ENCODE data around the gene PPM1J.
"Not testable (repeated sequence)": the region's sequence is repeated elsewhere in the genome, so short reads cannot be mapped to it uniquely, and the experiment has no call there.

The PPM1J gene, protein sequence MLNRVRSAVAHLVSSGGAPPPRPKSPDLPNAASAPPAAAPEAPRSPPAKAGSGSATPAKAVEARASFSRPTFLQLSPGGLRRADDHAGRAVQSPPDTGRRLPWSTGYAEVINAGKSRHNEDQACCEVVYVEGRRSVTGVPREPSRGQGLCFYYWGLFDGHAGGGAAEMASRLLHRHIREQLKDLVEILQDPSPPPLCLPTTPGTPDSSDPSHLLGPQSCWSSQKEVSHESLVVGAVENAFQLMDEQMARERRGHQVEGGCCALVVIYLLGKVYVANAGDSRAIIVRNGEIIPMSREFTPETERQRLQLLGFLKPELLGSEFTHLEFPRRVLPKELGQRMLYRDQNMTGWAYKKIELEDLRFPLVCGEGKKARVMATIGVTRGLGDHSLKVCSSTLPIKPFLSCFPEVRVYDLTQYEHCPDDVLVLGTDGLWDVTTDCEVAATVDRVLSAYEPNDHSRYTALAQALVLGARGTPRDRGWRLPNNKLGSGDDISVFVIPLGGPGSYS

DNA sequence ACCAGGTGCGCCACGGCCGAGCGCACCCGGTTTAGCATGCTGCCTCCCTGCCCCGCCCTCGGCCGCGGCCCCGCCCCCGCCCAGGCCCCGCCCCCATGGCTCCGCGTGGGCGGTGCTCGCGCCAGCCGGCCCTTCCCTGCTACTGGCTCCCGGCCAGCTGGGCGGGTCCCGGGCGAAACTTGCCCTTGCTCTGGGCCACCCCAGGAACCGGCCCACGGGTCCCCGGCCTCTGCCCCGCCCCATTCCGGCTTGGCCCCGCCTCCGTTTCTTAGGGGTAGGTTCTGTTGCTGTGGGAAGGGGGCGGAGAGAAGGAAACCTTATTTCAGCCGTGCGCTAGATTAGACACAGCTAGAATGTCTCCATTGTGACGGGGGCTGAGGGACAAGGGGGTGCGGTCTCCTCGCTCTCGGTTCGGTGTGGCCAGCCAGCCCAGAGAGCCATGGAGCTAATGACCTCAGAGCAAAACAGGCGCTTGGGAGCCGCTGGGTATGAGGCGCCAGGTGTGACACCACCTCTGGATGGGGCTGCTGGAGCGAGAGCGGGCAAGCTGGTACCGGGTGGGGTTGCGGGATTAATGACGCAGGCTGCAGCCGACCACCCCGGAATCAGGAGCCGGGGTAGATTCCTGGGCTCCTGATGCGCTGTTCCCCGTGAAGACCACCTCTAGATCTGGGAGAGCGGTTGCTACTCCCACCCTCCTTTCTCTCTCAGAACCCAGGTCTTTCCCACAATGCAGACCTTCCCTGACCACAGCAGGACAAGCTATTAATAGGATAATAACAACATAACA, at the start of gene PPM1J:
Gene PPM1J, minus strand, starts transcription at position 69 of the 790 bp plus-strand sequence. Its CDS starts 31 bp downstream, at position 38.
- peak; percentile 22 to 90 (median 74) for DNase-seq

DNA sequence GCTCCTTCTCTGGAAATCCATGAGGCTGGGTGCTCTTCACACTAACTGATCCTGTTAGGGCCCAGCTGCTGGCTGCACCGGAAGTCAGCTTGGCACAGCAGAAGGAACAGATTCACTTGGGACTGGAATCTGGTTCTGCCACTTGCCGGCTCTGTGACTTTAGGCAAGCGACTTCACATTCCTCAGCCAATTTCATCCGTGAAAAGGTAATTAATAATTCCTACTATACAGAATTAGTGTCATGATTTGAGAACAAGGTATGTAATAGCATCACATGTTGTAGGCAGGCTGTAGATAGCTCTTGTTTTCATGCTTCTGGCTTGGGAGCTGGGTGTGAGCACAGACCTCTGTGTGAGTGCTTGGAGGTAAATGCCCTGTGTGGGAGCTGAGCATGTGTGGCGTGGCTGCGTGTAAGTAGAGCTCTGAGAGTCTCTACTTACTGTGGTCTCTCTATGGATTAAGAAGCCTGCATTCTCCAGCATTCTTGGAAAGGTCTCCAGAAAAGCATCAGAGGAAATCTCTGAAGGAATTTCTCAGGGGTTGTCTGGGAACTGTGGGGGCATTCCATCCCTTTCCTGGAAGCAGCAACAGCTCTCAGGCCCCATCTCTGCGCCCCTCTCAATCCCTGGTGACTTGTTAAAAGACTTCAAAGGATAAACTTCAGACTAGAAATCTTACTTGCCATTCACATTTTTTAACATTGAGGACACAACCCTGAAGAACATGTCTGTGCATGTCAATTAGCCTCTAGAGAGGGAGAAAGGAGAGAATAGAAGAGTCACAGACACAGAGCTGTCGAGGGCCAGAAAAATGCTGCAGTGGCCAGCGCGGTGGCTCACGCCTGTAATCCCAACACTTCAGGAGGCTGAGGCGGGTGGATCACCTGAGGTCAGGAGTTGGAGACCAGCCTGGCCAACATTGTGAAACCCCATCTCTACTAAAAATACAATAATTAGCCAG, 47.7 kb upstream of the PPM1J start:
- DNase-seq: no peak

DNA sequence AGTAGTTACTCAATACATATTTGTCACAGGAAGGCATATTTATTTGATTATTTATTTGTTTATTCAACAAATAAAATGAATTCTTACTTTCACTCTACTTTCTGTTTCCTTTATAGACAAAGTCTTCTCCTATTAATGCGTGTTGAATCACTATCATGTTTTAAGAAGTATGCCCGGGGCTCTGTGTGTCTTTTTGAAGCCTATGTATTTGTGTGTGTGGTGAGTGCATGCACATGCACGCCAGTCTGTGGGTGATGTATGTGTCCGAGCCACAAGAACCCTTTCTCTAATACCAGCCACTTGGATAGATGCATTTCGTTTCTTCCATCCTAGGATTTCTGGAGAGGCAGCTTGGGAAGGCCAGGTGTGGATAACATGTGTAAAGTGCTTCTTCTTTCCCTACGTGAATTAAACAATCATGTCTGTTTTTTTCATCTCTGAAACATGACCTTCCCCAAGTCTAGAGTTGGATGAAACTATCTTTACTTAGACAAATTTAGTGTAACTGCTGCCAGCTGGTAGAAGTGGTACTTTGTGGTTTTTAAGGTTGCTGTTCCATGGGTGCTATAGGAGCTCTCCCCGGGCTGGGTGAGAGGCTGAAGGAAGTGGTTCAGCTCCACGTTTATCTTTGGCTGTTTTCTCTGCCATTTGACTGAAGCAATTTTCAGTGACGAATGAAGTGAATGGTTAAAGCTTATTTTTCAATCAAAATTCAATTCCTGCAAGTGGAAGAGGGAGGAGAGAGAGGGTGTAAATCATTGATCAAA, 46.8 kb upstream of the PPM1J start:
- DNase-seq: no peak

DNA sequence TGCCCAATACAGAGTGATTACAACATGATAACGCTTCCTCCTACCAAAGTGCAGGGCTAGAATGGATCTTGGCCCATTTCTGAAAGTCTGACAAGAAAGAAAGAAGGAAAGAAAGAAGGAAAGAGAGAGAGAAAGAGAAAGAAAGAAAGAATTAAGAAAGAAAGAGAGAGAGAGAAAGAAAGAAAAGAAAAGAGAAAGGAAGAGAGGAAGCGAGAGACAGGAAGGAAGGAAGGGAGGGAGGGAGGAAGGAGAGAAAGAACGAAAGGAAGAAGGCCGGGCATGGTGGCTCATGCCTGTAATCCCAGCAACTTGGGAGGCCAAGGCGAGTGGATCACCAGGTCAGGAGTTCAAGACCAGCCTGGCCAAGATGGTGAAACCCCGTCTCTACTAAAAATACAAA, 44.1 kb upstream of the PPM1J start:
- no peak for DNase-seq

DNA sequence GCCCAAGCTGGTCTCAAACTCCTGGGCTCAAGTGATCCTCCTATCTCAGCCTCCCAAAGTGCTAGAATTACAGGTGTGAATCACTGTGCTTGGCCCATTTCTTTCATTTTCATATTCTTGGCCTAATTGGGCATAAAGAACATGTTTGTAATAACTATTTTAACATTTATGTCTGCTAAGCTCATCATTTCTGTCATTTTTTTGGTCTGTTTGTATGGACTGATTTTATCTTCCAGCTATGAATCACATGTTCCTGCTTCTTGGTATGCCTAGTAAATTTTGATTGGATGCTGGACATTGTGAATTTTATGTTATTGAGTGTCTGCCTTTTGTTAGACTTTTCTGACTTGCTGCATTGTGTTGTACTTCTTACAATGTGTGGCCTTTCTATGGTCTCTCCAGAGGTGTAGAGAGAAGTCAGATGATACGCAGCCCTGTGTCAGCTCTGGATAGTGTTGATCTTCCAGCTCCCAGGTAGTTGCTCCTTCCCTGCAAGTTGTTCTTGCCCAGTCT, 39.0 kb upstream of the PPM1J start:
- DNase-seq: no peak

DNA sequence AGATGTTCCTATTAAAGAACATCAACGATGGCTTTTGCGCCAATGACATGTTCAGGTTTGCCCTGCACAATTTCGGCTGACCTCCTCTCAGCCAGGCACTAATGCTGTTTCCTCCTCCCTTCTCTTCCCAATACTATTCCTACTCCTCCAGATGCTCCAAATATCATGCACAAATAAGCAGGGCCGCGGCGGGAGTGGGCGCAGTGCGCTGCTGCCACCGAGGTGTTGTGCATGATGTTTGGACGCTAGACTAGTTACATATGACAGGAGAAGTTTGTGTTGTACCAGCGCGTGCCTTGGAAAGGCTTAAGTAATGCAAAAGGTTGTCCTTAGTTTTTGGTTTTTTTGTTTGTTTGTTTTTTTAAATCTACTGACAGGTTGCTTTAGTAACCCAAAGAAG, 33.3 kb upstream of the PPM1J start:
- DNase-seq: no peak

DNA sequence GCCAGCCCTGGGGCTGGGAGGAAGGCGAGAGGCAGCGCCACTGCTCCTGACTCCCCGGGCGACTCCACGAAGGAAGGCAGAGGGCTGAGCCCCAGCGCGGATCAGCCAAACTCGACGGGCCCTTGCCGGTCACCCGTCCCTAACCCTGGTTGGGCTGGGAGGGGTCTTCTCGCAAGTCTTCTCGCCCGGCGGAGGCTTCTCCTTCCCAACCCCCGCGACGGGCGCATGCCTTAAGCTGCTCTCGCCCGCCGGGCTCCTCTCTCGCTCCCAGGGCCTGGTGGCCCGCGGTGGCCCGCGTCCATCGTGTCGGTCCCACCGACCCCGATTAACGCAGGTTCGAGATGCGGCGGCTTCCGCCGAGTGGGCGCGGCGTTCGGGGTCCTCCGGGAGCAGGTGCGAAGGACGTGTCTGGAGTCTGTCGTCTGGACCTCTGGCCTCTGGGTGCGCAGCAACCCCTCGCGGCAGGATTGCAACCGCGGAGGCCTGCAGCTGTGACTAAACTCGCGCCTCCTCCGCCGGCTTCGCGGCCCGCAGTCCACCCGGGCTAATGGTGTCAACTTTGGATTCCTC, 29.0 kb upstream of the PPM1J start:
- DNase-seq: no peak

DNA sequence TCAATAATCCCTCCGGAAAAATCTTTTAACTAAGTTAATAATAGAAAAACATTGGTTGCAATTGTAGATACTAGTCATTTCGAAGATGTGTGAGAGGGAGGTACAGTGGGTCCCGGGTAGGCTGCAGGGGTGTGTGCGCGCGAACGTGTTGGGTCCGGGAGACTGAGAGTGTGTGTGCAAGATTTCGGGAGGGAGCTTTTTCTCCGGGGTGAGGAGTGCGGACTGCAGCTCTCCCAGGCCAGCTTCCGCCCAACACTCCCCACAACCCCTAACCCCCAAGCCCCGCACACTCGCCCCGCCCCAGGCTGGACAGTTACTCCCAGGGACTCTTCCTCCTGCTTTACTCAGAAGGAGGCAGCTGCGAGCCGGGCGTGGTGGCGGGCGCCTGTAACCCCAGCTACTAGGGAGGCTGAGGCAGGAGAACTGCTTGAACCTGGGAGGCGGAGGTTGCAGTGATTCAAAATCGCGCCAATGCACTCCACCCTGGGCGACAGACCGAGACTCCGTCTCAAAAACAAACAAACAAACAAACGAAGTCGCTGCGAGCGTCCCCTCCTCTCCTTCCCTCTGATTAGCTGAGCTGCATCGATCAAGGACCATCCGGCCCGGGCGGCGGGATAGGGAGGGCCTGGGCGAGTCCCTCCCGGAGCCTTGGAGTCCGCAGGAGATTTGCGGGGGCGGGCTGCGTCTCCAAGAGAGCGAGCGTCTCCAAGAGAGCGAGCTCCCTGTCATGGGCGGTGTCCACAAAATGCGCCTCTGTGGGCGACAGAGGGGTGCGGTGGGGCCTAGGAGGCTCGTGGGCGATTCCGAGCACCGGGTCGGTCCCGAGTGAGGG, 28.3 kb upstream of the PPM1J start:
- DNase-seq: no peak

DNA sequence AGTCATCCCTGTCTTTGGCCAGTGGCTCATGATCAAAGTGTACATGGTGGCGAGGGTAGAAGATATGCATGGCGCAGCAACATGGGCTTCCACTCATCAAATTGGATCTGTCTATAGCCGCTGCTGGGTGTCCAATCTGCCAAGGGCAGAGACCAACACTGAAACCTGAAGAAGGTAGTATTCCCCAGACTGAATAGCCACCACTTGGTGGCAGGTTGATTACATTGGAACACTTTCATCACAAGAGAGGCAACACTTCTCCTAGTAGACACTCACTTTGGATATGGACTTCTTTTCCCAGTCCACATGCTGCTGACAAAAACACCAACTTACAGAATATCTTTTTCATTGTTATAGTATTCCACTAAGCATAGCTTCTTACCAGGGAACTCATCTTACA, 22.4 kb upstream of the PPM1J start:
- DNase-seq: no peak

DNA sequence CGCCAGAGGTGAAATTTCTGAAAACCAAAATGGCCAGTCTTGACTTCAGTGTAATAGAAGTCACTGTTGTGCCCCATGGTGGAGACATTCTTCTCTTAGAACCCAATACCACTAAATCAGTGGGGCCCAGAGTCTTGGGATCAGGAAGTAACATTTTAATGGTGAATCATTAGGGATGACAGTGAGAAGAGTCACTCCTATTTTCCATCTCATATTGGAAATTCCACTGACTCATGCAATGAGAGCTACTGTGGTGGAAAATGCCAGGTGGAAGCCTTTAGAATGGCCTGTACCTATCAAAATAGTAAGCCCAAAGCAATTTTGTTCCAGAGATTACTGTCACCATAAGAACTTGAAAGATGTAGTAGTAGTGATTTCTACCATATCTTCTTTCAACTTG, 20.6 kb upstream of the PPM1J start:
- DNase-seq: no peak

DNA sequence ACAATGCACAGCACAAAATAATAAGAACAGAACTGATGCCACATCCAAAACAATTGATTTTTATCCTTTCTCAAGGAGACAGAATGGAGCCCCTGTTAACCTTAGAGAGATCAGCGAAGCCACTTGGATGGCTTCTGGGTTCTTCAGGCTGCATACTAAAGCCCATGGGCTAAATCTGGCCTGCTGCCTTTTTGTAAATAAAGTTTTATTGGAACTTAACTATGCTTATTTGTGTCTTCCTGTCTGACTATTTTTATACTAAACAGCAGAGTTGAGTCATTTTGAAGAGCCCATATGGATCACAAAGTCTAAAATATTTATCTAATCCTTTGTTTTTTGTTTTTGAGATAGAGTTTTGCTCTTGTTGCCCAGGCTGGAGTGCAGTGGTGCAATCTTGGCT, 16.3 kb upstream of the PPM1J start:
- no peak for DNase-seq

DNA sequence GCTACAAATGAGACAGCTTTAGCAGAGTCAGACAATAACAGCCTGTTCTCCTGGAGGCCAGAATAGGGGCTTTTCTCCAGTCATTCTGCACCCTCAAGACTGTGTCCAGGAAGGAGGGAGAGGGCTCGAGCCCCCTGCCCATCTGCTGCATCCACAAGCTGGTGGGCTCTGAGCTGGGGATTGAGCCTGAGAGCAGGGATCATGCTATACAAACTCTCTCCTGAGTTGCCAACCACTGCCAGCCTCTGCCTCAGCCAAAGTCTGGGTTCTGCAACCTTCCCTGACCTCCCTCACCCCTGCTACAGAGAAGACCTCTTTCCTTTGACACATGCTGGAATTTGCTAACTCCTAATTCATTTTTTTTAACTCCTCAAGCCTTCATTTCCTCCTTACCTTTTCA, 14.8 kb upstream of the PPM1J start:
- DNase-seq: no peak

DNA sequence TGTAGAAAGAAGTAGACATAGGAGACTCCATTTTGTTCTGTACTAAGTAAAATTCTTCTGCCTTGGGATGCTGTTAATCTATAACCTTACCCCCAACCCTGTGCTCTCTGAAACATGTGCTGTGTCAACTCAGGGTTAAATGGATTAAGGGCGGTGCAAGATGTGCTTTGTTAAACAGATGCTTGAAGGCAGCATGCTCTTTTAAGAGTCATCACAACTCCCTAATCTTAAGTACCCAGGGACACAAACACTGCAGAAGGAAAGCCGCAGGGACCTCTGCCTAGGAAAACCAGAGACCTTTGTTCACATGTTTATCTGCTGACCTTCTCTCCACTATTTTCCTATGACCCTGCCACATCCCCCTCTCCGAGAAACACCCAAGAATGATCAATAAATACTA, 13.9 kb upstream of the PPM1J start:
- not testable (repeated sequence) for DNase-seq

DNA sequence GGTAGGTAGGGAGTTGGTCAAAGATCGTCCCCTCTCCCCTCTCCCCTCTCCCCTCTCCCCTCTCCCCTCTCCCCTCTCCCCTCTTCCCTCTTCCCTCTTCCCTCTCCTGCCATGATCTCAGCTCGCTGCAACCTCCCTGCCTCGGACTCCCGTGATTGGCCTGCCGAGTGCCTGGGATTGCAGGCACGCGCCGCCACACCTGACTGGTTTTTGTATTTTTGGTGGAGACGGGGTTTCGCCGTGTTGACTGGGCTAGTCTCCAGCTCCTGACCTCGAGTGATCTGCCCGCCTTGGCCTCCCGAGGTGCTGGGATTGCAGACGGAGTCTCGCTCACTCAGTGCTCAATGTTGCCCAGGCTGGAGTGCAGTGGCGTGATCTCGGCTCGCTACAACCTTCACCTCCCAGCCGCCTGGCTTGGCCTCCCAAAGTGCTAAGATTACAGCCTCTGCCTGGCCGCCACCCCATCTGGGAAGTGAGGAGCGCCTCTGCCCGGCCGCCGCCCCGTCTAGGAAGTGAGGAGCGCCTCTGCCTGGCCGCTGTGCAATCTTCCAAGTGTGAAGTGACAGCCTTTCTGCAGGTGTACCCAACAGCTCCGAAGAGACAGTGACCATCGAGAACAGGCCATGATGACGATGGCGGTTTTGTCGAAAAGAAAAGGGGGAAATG, 13.3 kb upstream of the PPM1J start:
- DNase-seq: not testable (repeated sequence)

DNA sequence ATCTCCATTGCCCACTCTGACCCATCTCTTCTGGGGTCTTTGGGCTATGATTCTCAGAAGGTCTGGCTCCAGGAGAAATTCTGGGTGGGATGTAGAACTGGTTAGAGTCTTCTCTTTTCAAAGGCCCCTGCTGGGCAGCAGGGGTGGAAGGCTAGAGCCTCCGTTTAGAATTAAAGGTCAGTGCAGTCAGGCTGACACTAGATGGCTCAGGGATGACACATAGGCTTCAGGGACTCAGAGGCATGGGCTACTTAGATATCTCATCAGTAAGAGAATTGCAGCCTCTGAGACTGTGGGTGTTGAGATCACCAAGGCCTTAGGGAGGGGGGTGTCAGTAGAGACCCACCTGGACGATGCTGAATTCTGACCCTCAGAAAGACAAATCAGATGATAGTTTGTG, 12.6 kb upstream of the PPM1J start:
- DNase-seq: no peak

DNA sequence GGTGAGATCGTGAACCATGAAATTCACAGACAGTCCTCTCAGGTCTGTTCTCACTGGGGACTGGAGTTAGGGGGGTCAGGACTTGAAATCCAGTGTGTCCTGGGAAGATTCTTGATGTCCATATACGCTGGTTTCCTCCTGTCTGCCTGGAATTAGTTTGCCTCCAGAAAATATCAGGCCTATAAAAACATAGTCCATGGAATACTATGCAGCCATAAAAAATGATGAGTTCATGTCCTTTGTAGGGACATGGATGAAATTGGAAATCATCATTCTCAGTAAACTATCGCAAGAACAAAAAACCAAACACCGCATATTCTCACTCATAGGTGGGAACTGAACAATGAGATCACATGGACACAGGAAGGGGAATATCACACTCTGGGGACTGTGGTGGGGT, 9.1 kb upstream of the PPM1J start:
- not testable (repeated sequence) for DNase-seq

DNA sequence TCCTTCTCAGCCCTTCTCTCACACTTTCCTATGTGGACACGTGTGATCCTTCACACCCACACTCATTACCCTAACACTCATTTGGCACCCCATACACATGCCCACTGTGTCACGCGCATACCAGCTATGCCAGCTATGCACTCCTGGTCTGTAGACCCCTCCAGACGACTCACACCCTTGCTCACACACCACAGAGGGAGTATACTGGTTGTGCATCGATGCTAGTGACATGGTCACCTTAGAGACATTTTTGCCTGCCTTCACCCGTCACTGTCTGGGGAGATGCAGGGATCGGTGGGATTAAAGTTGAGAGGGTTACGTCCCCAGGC, 8.3 kb upstream of the PPM1J start:
- no peak for DNase-seq

DNA sequence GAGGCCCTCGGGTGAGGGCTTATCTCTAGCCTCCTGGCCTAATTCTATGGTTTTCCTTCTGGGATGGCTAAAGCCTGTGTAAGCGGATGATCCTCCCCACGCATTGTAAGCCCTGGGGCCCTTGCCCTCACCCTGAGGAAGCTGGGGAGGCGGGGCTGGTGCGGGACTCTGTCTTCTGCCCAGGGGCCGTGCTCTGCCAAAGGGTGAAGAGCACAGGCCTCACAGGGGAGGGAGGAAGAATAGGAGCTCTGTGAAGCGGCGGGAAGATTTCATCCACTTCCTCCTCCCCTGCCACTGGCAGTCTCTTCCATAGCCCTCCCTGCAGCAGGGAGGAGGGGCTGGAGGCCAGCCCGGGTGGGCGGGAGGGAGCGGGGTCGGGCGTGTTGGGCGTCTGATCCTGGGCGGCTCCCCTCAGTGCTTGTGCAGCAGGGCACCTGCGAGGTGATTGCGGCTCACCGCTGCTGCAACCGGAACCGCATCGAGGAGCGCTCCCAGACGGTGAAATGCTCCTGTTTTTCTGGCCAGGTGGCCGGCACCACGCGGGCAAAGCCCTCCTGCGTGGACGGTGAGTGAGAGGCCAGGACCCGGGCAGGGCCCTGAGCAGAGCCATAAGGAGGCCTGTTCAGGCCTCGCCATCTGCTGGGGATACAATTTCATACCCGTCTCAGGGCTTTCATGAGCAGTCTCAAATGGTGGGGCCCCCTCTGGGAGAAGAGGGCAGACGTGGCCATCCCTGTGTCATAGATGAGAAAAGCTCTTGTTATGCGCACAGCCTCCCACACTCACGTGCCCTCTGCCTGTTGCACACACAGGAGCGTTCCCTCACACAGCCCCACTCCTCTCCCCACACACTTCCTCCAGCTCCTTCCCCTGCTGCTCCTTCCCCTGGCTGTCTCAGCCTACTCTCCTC, 7.7 kb upstream of the PPM1J start:
- peak in 1 of 14 donors; percentile 64 for DNase-seq

Data from C1 segment of cervical spinal cord (tissue), 14 donors.